Stimulated activated CD4-positive, alpha-beta T cell treated with anti-CD3 and anti-CD28 coated beads, Interleukin-4, amount 100 ng/mL, for 1 hour (primary cell): ENCODE measurements around the gene B3GNT3.

Experiments used
- DNase-seq: peaks from one replicate; pipeline ENCODE4 v3.0.0-alpha.2; 2020

B3GNT3 gene

GRCh38 chr19:17794731-17795494 lies at the start of gene B3GNT3:
B3GNT3 (plus strand) TSS chr19:17795138; CDS start chr19:17807808, 12,670 bp downstream.
- DNase-seq: peak; percentile 24

DNA sequence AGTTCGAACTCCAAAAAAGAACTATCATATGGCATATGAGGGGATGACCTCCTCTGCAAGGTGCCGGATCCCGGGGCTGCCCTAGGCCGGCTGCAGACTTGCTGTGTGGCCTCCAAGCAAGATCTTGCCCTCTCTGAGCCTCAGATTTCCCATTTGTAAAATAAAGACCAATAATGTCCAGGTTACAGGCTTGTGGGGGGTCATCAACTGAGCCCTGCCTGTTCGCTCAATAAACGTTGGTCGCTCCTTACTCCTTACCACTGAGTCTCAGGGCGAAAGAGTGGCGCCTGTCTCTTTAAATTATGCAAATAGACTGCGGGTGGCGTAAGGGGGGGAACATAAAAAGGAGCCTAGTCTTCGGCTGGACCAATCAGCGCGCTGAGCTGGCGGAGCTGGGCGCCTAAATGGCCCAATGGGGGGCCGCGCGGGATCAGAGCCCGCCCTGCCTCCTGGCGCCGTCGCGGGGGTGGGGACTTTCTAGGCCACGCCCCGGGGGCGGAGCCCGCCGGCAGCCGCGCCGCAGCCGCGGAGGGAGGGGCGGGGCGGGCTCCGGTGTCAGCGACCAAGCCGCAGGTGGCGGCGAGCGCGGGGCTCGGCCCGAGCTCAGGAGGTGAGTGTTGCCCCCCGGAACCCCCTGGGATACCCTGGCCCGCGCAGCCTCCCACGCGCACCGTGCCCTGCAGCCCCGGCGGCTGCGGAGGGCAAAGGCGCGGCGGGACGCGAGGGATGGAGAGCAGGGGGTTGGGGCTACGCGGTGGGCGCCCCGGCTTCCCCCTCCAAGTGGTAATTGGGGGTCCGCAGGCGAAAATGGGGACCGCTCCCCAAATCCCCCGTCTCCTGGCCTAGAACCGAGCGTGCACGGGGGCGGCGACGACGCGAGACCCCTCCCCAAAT lies 47.5 kb upstream of the B3GNT3 start:
- DNase-seq: peak; percentile 94

- no peak for DNase-seq
These were observed 45.9 kb upstream of the B3GNT3 start for GRCh38 chr19:17748884-17749638.

DNA sequence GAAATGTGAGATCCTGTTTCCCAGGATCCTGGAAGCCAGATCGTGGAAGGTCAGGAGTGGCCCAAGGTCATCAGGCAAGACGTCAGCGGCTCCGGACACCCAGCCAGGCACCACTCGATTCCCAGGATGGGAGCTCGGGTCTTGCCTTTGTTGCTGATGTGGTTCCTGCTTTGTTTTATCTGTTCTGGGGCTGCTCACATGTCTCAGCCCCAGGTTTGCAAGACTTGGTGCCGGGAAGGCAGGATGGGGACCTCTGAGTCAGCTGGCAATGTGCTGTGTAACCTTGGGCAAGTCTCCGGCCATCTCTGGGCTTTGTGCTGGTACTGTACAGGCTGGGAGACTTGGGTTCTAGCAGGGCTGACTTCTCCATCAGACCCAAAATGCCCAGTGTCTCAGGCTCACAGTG lies 45.0 kb upstream of the B3GNT3 start:
- DNase-seq: peak; percentile 25

- peak; percentile 82 for DNase-seq
These were observed 43.6 kb upstream of the B3GNT3 start, which contains the start of gene FCHO1 for GRCh38 chr19:17751103-17751911. FCHO1 (plus strand) TSS chr19:17751477; CDS start chr19:17755165, 3,688 bp downstream.

DNA sequence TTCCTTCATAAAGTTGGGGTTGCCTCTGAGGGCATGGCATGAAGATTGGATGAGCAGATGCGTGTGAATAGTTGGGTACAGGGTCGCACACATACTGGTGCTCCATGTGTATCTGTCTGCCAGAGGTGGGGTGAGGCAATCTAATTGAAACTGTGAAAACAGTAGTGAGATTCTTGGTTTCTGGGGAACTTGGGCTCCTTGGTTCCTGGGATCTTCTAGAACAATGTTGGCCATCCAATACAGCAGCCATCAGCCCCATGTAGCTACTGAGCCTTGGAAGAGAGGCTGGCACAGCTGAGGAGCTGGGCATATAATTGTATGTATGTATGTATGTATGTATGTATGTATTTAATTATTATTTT lies 43.0 kb upstream of the B3GNT3 start:
- no peak for DNase-seq

DNA sequence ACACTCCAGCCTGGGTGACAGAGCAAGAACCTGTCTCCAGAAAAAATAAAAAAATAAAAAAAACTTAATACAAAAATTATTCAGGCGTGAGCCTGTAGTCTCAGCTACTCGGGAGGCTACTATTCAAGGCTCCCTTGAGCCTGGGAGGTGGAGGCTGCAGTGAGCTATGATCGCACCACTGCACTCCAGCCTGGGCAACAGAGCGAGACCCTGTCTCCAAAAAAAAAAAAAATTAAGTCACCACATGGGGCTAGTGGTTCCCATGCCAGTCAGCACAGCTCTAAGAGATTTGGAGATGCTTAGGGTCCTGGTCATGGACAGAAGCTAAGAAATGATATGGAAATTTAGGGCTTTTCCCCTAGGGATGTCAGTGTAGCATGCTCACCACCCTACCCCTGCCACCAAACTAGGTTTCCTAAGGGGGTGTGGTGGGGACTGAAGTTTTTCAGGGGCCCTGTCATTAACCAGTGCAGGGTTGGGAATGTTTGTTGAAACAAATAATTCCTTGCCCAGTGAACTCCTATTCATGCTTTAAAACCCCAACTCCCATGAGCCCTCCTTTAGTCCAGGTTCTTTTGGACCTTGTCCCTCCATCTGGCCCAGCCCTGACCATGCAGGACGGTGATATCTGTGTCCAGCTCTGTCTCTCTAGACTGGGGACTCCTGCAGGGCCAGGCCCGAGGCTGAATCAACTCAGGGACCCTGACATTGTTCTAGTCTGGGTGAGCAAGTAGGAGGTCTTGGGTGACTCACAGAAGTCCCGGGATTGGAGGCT lies 41.9 kb upstream of the B3GNT3 start:
- no peak for DNase-seq

GRCh38 chr19:17753976-17754375 lies 41.0 kb upstream of the B3GNT3 start:
- DNase-seq: no peak

DNA sequence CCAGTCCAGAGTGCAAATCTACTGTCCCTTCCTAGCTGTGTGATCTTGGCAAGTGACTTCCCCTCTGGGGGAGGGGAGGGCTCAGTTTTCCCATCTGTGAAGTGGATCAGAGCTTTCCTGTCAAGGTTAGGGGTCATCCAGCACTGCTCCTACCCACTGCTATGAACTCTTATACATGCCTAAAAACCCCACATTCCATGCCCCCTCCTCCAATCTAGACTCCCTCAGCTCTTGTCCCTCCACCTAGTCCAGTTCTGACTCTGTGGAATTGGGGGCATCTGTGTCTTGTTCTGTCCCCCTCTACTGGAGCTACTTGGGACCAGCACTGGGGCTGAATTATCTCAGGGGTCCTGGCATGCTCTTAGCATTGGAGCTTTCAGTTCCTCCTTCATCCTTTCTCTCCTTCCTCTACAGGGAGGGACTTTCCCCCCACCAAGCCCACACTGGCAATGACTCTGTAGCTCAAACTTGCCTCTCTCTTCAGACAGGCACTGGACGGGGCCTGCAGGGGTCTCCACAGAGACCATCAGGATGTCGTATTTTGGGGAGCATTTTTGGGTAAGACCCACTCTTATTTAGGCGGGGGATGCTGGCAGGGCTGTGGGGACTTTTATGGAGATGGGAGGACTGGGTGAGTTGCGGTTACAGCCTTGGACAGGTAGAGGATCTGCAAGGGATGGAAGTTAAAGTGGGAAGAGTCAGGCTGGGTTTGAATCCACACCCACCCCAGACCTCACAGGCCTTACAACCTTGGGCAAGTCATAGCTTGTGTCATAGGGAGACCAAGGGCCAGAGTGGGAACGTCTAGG lies 40.1 kb upstream of the B3GNT3 start:
- DNase-seq: no peak

GRCh38 chr19:17755443-17755890 lies 39.5 kb upstream of the B3GNT3 start:
- DNase-seq: no peak

GRCh38 chr19:17755977-17756670 lies 38.8 kb upstream of the B3GNT3 start:
- DNase-seq: peak; percentile 28

DNA sequence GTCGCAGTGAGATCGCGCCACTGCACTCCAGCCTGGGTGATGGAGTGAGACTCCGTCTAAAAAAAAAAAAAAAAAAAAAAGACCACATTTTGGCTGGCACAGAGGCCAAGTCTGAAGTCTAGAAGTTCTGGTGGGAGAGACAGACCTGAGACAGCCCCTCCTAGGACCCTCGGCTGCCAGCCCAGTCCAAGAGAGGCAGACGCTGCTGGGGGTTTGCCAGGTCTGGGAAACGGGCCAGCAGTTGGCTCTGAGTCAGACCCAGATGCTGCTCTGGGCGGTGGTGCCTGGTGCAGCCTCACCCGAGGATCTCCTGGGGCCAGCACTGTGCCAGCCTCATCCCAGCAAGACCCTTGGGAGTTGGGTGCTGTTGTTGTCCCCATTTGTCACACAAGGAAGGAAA lies 37.8 kb upstream of the B3GNT3 start:
- no peak for DNase-seq

DNA sequence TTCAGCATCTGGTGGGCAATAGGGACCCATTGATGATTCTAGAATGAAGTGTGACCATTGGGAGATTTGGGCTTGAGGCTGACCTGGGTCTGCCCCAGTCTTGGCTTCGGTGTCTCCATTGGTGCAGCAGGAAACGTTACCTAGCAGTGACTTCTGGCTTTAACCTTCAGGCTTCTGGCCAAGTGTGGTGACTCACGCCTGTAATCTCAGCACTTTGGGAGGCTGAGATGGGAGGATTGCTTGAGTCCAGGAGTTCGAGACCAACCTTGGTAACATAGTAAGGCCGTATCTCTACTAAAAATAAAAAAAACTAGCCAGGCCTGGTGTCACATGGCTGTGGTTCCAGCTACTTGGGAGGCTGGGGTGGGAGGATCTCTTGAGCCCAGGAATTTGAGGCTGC lies 36.4 kb upstream of the B3GNT3 start:
- no peak for DNase-seq

GRCh38 chr19:17761148-17761547 lies 33.8 kb upstream of the B3GNT3 start:
- DNase-seq: no peak

GRCh38 chr19:17762505-17763229 lies 32.3 kb upstream of the B3GNT3 start:
- no peak for DNase-seq

DNA sequence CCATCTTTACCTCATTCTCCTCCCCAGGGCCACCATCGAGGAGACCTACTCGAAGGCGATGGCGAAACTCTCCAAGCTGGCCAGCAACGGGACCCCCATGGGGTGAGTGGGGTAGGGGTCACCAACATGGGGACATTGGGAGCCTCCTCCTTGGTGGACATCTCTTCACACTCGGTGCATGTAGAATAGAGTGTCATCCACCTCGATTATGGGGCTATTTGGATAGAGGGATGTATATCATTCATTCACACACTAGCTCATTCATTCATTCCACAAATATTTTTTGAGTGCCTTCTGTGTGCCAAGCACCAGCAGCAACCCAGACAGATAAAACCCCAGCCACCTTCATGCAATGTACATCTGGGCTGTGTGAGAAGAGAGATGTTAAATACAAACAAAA lies 30.6 kb upstream of the B3GNT3 start:
- DNase-seq: no peak

GRCh38 chr19:17765069-17765618 lies 29.8 kb upstream of the B3GNT3 start:
- no peak for DNase-seq

DNA sequence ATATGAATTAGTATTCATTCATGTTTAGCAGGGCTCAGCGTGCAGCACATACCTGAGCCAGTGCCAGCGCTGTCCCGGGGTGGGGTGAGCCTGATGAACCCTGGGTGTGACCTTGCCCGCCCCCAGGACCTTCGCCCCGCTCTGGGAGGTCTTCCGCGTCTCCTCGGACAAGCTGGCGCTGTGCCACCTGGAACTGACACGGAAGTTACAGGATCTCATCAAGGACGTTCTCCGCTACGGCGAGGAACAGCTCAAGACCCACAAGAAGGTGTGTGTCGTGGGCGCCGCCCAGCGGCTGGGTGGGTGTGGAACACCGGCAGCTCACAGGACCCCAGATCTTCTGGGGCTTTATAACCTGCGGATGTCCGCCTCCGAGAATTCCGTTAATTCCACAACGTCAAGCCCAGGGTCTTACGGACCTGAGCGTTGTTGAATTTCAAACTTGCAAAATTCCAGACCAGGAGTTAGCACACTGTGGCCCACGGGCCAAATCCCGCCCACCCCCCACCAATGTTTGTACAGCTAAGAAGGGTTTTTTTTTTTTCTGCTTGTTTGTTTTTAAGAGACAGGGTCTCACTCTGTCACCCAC lies 28.3 kb upstream of the B3GNT3 start:
- peak; percentile 39 for DNase-seq
